Measurements from ENCODE around the gene TMEM131L. TPM values are rescaled to one million over a fixed set of nuclear protein-coding genes. Genes with fewer than 3 reads are reported as not detected.
"Not testable (repeated sequence)": the region's sequence is repeated elsewhere in the genome, so short reads cannot be mapped to it uniquely, and the experiment has no call there.

TMEM131L gene, protein sequence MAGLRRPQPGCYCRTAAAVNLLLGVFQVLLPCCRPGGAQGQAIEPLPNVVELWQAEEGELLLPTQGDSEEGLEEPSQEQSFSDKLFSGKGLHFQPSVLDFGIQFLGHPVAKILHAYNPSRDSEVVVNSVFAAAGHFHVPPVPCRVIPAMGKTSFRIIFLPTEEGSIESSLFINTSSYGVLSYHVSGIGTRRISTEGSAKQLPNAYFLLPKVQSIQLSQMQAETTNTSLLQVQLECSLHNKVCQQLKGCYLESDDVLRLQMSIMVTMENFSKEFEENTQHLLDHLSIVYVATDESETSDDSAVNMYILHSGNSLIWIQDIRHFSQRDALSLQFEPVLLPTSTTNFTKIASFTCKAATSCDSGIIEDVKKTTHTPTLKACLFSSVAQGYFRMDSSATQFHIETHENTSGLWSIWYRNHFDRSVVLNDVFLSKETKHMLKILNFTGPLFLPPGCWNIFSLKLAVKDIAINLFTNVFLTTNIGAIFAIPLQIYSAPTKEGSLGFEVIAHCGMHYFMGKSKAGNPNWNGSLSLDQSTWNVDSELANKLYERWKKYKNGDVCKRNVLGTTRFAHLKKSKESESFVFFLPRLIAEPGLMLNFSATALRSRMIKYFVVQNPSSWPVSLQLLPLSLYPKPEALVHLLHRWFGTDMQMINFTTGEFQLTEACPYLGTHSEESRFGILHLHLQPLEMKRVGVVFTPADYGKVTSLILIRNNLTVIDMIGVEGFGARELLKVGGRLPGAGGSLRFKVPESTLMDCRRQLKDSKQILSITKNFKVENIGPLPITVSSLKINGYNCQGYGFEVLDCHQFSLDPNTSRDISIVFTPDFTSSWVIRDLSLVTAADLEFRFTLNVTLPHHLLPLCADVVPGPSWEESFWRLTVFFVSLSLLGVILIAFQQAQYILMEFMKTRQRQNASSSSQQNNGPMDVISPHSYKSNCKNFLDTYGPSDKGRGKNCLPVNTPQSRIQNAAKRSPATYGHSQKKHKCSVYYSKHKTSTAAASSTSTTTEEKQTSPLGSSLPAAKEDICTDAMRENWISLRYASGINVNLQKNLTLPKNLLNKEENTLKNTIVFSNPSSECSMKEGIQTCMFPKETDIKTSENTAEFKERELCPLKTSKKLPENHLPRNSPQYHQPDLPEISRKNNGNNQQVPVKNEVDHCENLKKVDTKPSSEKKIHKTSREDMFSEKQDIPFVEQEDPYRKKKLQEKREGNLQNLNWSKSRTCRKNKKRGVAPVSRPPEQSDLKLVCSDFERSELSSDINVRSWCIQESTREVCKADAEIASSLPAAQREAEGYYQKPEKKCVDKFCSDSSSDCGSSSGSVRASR (N-terminal part only)
- polyA plus RNA-seq: 1 to 10 TPM in 2 of 4 donors, under 1 TPM in 2; 0.22 to 9.1 (median 1.9) TPM
- long read RNA-seq, donor 1: 0 reads
- long read RNA-seq, donor 2: 0 reads
- long read RNA-seq, donor 3: 0 reads
- long read RNA-seq, donor 4: 0 reads
- long read RNA-seq, donor 5: 0 reads
- long read RNA-seq, donor 6: 0 reads
- long read RNA-seq, donor 7, full-length matches to known transcripts: 1 of 1 reads
- long read RNA-seq, donor 7, partial matches to known transcripts: 0 of 1 reads
- long read RNA-seq, donor 7, other reads (novel, unspliced or antisense): 0 of 1 reads
- long read RNA-seq, donor 8: 0 reads
- long read RNA-seq, donor 9: 0 reads
- long read RNA-seq, donor 10: 0 reads

DNA sequence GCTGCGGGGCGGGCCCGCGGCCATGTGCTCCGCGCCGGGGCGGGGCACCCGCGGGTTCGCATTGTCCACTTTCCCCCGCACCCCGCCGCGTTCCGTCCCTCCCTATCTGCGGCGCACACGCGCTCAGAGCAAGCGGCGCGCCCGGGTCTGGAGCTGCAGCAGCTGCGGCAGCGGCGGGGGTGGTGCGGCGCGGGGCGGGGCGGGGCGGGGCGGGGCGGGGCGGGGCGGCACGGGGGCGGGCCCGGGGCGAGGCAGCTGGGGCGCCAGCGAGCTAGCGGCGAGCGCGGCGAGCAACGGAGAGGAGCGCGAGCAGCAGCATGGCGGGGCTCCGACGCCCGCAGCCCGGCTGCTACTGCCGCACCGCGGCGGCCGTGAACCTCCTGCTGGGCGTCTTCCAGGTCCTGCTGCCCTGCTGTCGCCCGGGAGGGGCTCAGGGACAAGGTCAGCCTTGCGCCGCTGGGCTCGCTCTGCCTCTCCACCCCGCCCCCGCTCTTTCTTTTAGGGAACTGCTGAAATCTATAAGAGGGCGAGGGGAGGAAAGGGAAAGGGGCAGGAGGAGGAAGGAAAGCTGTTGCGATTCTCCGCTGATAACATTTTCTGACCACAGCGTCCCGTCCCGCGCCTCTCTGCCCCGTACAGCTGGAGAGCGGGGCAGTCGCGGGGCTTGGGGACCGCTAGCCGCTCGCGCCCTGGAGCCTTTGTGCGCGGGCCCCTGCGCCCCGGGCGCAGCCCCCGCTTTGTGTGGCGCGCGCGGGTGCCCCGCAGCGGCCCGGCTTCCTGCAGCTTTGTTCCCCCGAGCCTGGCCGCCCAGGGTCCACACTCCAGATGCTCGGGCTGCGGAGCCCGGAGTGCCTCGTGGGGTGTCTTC is at the start of gene TMEM131L:
TSS of gene TMEM131L (plus strand) at position 280 of the 868 bp plus-strand sequence. CDS start at position 318, 38 bp downstream.
- Histone ChIP-seq H3K4me3 (ENCODE audit: low read depth in 1 of 3, low read length in 3 of 3) (peak within 1 kb of the TSS; percentile 65 to 93 (median 83)), H3K9me3 (ENCODE audit: control insufficient read depth in 2 of 2, insufficient read depth in 1 of 2, low read depth in 1 of 2, low read length in 1 of 2) (no peaks in the 10 kb centered on the region), H3K36me3 (ENCODE audit: control insufficient read depth in 3 of 3, insufficient read depth in 2 of 3, low read depth in 1 of 3, low read length in 3 of 3) (no peaks in the 10 kb centered on the region), H3K27me3 (ENCODE audit: control insufficient read depth in 3 of 3, insufficient read depth in 3 of 3, low read length in 3 of 3) (peaks cover 0 to 2% (median 0%) of the 10 kb centered on the region in 3 donors), H3K27ac (ENCODE audit: low read depth in 1 of 3, low read length in 2 of 3) (peak within 1 kb of the TSS; percentile 27 to 93 (median 62)), H3K4me1 (ENCODE audit: control insufficient read depth in 3 of 3, insufficient read depth in 2 of 3, low read depth in 1 of 3, low read length in 2 of 3) (peaks cover 0 to 5% (median 4%) of the 10 kb centered on the region in 3 donors)
- FAIRE-seq (no peak), DNase-seq (peak; percentile 71 to 80)
- WGBS, 3 donors: 0 to 1% (median 1%) methylated on average over 60 to 101 of the region's 103 CpGs

DNA sequence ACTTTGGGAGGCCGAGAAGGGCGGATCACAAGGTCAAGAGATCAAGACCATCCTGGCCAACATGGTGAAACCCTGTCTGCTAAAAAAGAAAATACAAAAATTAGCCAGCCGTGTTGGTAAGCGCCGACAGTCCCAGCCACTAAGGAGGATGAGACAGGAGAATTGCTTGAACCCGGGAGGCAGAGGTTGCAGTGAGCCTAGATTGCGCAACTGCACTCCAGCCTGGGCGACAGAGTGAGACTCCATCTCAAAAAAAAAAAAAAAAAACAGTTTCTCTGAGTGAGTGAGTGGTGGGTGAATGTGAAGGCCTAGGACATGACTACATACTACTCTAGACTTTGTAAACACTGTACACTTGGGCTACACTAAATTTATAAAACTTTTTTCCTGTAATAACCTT is 49.7 kb upstream of the TMEM131L start:
- FAIRE-seq; H3K4me1 ChIP-seq (ENCODE audit: control insufficient read depth in 3 of 3, insufficient read depth in 2 of 3, low read depth in 1 of 3, low read length in 2 of 3): not testable (repeated sequence)

DNA sequence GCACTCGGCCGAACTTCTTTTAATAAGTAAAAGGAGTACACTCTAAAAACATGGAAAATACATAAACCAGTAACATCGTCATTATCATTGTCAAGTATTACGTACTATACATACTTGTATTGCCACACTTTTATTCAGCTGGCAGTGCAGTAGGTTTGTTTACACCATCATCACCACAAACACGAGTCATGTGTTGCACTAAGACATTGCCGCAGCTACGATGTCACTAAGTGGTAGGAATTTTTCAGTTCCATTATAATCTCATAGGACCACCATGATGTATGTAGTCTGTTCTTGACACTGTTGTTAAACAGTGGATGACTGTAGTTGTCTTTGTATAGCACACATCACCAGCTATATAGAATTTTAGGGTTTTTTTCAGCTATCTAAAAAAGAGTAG is 48.0 kb upstream of the TMEM131L start:
- no peak for DNase-seq
- no peak for FAIRE-seq
- no peak overlapping the region for H3K27ac ChIP-seq (ENCODE audit: low read depth in 1 of 3, low read length in 2 of 3)
- no peak overlapping the region for H3K4me3 ChIP-seq (ENCODE audit: low read depth in 1 of 3, low read length in 3 of 3)
- no peaks in the 10 kb centered on the region for H3K27me3 ChIP-seq (ENCODE audit: control insufficient read depth in 3 of 3, insufficient read depth in 3 of 3, low read length in 3 of 3)
- no peaks in the 10 kb centered on the region for H3K36me3 ChIP-seq (ENCODE audit: control insufficient read depth in 3 of 3, insufficient read depth in 2 of 3, low read depth in 1 of 3, low read length in 3 of 3)
- WGBS, 3 donors: 90 to 97% (median 90%) methylated on average over 7 of the region's 7 CpGs
- no peaks in the 10 kb centered on the region for H3K9me3 ChIP-seq (ENCODE audit: control insufficient read depth in 2 of 2, insufficient read depth in 1 of 2, low read depth in 1 of 2, low read length in 1 of 2)
- H3K4me1 ChIP-seq (ENCODE audit: control insufficient read depth in 3 of 3, insufficient read depth in 2 of 3, low read depth in 1 of 3, low read length in 2 of 3): no peaks in the 10 kb centered on the region

More for the DNA sequence above, 49.7 kb upstream of the TMEM131L start:
- DNase-seq; H3K27ac ChIP-seq (ENCODE audit: low read depth in 1 of 3, low read length in 2 of 3); H3K27me3 ChIP-seq (ENCODE audit: control insufficient read depth in 3 of 3, insufficient read depth in 3 of 3, low read length in 3 of 3); H3K4me3 ChIP-seq (ENCODE audit: low read depth in 1 of 3, low read length in 3 of 3); H3K36me3 ChIP-seq (ENCODE audit: control insufficient read depth in 3 of 3, insufficient read depth in 2 of 3, low read depth in 1 of 3, low read length in 3 of 3); H3K9me3 ChIP-seq (ENCODE audit: control insufficient read depth in 2 of 2, insufficient read depth in 1 of 2, low read depth in 1 of 2, low read length in 1 of 2): not testable (repeated sequence)
- WGBS, 3 donors: 78 to 92% (median 91%) methylated on average over 8 of the region's 8 CpGs

DNA sequence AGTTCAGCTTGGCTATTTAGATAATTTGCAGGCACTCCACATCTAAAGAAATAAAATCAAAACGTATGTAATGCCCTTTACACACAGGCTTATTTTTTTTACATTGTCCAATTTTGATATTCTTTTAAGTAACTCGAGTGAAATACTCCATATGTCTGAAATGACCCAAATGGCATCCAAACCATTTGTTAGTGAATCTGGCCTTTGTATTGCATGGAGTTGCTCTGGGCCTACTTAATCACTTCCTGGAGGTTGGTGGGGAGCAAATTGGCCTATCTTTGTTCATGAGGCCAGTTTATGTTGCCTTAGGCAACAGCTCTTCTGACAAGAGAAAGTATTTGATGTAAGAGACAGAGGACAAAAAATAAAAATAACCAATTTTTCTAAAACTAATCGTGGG is 47.6 kb upstream of the TMEM131L start:
- FAIRE-seq (no peak), DNase-seq (no peak)
- Histone ChIP-seq H3K36me3 (ENCODE audit: control insufficient read depth in 3 of 3, insufficient read depth in 2 of 3, low read depth in 1 of 3, low read length in 3 of 3) (no peaks in the 10 kb centered on the region), H3K9me3 (ENCODE audit: control insufficient read depth in 2 of 2, insufficient read depth in 1 of 2, low read depth in 1 of 2, low read length in 1 of 2) (no peaks in the 10 kb centered on the region), H3K4me3 (ENCODE audit: low read depth in 1 of 3, low read length in 3 of 3) (no peak overlapping the region), H3K4me1 (ENCODE audit: control insufficient read depth in 3 of 3, insufficient read depth in 2 of 3, low read depth in 1 of 3, low read length in 2 of 3) (no peaks in the 10 kb centered on the region), H3K27ac (ENCODE audit: low read depth in 1 of 3, low read length in 2 of 3) (no peak overlapping the region), H3K27me3 (ENCODE audit: control insufficient read depth in 3 of 3, insufficient read depth in 3 of 3, low read length in 3 of 3) (no peaks in the 10 kb centered on the region)
- 72 to 83% (median 79%) methylated on average over 3 of the region's 3 CpGs for WGBS, 3 donors

DNA sequence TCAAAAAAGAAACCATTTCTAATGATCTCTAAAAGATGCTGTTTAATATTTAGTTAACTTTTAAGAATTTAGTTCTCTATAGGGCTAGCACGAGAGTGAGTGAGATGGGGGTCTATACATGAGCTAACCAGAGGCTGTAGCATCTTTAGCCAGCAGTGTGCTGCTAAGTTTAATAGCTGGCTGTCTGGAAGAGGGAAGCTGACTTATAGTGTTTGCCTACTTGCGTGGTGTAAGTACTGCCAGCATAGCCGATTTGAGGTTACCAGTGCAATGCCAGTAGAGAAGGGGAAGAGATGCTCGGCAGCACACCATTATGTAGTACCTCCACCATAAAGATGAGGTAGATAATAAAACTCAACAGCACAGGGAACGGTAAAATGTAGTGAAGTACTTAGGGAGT is 47.1 kb upstream of the TMEM131L start:
- WGBS, 3 donors: 79 to 94% (median 81%) methylated on average over 5 of the region's 5 CpGs
- Histone ChIP-seq H3K9me3 (ENCODE audit: control insufficient read depth in 2 of 2, insufficient read depth in 1 of 2, low read depth in 1 of 2, low read length in 1 of 2) (no peaks in the 10 kb centered on the region), H3K27ac (ENCODE audit: low read depth in 1 of 3, low read length in 2 of 3) (no peak overlapping the region), H3K36me3 (ENCODE audit: control insufficient read depth in 3 of 3, insufficient read depth in 2 of 3, low read depth in 1 of 3, low read length in 3 of 3) (no peaks in the 10 kb centered on the region), H3K4me3 (ENCODE audit: low read depth in 1 of 3, low read length in 3 of 3) (no peak overlapping the region), H3K27me3 (ENCODE audit: control insufficient read depth in 3 of 3, insufficient read depth in 3 of 3, low read length in 3 of 3) (no peaks in the 10 kb centered on the region), H3K4me1 (ENCODE audit: control insufficient read depth in 3 of 3, insufficient read depth in 2 of 3, low read depth in 1 of 3, low read length in 2 of 3) (no peaks in the 10 kb centered on the region)
- DNase-seq (no peak), FAIRE-seq (no peak)

DNA sequence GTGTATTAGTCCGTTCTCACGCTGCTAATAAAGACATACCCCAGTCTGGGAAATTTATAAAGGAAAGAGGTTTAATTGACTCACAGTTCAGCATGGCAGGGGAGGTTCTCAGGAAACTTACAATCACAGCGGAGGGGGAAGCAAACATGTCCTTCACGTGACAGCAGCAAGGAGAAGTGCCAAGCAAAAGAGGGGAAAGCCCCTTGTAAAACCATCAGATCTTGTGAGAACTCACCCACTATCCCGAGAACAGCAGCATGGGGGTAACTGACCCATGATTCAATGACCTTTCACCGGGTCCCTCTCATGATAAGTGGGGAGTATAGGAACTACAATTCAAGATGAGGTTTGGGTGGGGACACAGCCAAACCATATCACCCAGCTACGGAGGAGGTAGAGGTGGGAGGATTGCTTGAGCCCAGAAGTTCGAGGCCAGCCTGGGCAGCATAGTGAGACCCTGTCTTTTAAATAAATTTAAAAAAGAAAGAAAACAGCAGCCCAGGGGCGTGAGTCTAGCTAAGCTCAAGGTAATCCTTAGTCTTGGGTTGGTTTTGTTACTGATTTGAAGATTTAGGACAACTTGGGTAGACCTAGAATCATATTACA is 46.4 kb upstream of the TMEM131L start:
- DNase-seq (no peak), FAIRE-seq (no peak)
- H3K27me3 ChIP-seq (ENCODE audit: control insufficient read depth in 3 of 3, insufficient read depth in 3 of 3, low read length in 3 of 3): no peaks in the 10 kb centered on the region
- no peak overlapping the region for H3K4me3 ChIP-seq (ENCODE audit: low read depth in 1 of 3, low read length in 3 of 3)
- no peaks in the 10 kb centered on the region for H3K36me3 ChIP-seq (ENCODE audit: control insufficient read depth in 3 of 3, insufficient read depth in 2 of 3, low read depth in 1 of 3, low read length in 3 of 3)
- no peaks in the 10 kb centered on the region for H3K9me3 ChIP-seq (ENCODE audit: control insufficient read depth in 2 of 2, insufficient read depth in 1 of 2, low read depth in 1 of 2, low read length in 1 of 2)
- H3K4me1 ChIP-seq (ENCODE audit: control insufficient read depth in 3 of 3, insufficient read depth in 2 of 3, low read depth in 1 of 3, low read length in 2 of 3): no peaks in the 10 kb centered on the region
- no peak overlapping the region for H3K27ac ChIP-seq (ENCODE audit: low read depth in 1 of 3, low read length in 2 of 3)
- 75 to 86% (median 76%) methylated on average over 9 of the region's 9 CpGs for WGBS, 3 donors

DNA sequence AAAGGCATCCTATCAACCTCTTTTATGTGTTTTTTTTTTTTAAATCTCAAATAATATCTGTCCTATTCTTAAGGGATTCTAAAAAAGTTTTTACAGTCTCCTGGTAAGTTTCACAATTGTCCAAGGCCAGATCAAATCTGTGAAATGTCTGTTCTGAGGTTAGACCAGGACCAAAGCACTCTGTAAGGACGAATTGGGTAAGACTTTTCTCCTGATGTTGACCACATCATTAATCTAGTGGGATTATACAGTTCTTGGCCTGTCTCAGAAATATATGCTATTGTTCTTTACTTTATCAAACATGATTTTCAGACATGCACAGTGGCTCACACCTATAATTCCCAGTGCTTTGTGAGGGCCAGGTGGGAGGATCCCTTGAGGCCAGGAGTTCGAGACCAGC is 45.8 kb upstream of the TMEM131L start:
- no peak for FAIRE-seq
- Histone ChIP-seq H3K27me3 (ENCODE audit: control insufficient read depth in 3 of 3, insufficient read depth in 3 of 3, low read length in 3 of 3) (no peaks in the 10 kb centered on the region), H3K9me3 (ENCODE audit: control insufficient read depth in 2 of 2, insufficient read depth in 1 of 2, low read depth in 1 of 2, low read length in 1 of 2) (no peaks in the 10 kb centered on the region), H3K27ac (ENCODE audit: low read depth in 1 of 3, low read length in 2 of 3) (no peak overlapping the region), H3K4me3 (ENCODE audit: low read depth in 1 of 3, low read length in 3 of 3) (no peak overlapping the region), H3K36me3 (ENCODE audit: control insufficient read depth in 3 of 3, insufficient read depth in 2 of 3, low read depth in 1 of 3, low read length in 3 of 3) (no peaks in the 10 kb centered on the region), H3K4me1 (ENCODE audit: control insufficient read depth in 3 of 3, insufficient read depth in 2 of 3, low read depth in 1 of 3, low read length in 2 of 3) (no peaks in the 10 kb centered on the region)
- DNase-seq: no peak
- WGBS, 3 donors: 89 to 91% (median 91%) methylated on average over 2 of the region's 2 CpGs

All from small intestine (tissue), 16 donors.